Right atrium auricular region (tissue), 2 donors: ENCODE data around the gene HID1. TPM values are rescaled to one million over a fixed set of nuclear protein-coding genes. Genes with fewer than 3 reads are reported as not detected.

Experiments used
- DNase-seq: peaks from one replicate; pipeline ENCODE4 v3.0.0-alpha.2; 2019; ENCODE audit warnings: low spot score
- H3K27ac ChIP-seq, 2 donors: fragments of 200-600 bp; sonication (generic); 1 replicate in 1 of 2; 2 replicates in 1 of 2; pipeline ENCODE4 v1.5.1; 2016 to 2019
- H3K27me3 ChIP-seq, 2 donors: fragments of 200-600 bp; sonication (generic); one replicate each; pipeline versions ENCODE4 v1.5.1 to v1.6.0; 2017 to 2019
- H3K36me3 ChIP-seq: fragments of 200-600 bp; sonication (generic); one replicate; pipeline ENCODE4 v1.5.1; 2016
- H3K4me1 ChIP-seq, 2 donors: fragments of 200-600 bp; sonication (generic); one replicate each; pipeline versions ENCODE4 v1.5.1 to v1.6.0; 2017 to 2019
- H3K4me3 ChIP-seq, 2 donors: fragments of 200-600 bp; sonication (generic); 1 replicate in 1 of 2; 2 replicates in 1 of 2; pipeline ENCODE4 v1.5.1; 2017 to 2019; ENCODE audit warnings: mild to moderate bottlenecking in 1 of 2, moderate library complexity in 1 of 2
- H3K9me3 ChIP-seq, 2 donors: fragments of 200-600 bp; sonication (generic); one replicate each; pipeline ENCODE4 v1.5.1; 2019
- CTCF ChIP-seq, 2 donors: fragments of 200-600 bp; sonication (generic); IDR thresholded peaks; one replicate each; pipeline ENCODE4 v1.5.1; 2019; ENCODE audit warnings: antibody characterized with exemption in 2 of 2
- total RNA-seq, 2 donors: library from RNA; depleted of rRNA; stranded (reverse); fragments of >200 nt; gene quantifications; one replicate each; pipeline ENCODE4 v1.1.0, GENCODE V29; 2016

Gene HID1
- total RNA-seq, 2 donors from 2014 or later: 10.6 to 11.7 TPM

- H3K4me1 ChIP-seq: peaks cover 0 to 2% of the 10 kb centered on the region in 2 donors
- peaks cover 6 to 8% of the 10 kb centered on the region in 2 donors for H3K27me3 ChIP-seq
- no peaks in the 10 kb centered on the region for H3K36me3 ChIP-seq
- no peak overlapping the region for H3K27ac ChIP-seq
- no peak for DNase-seq
- H3K4me3 ChIP-seq: no peak overlapping the region
- no peak for TF ChIP-seq CTCF (IDR thresholded peaks at IDR 0.05)
- H3K9me3 ChIP-seq: no peaks in the 10 kb centered on the region
Observed at GRCh38 chr17:74930535-74931036, 42.0 kb downstream of the HID1 start.

GRCh38 chr17:74928786-74929185 is 43.8 kb downstream of the HID1 start:
- H3K4me3 ChIP-seq: no peak overlapping the region
- H3K36me3 ChIP-seq: no peaks in the 10 kb centered on the region
- H3K27ac ChIP-seq: no peak overlapping the region
- H3K4me1 ChIP-seq: peaks cover 0 to 11% of the 10 kb centered on the region in 2 donors
- no peak for DNase-seq
- no peak for TF ChIP-seq CTCF (IDR thresholded peaks at IDR 0.05)
- no peaks in the 10 kb centered on the region for H3K9me3 ChIP-seq
- peaks cover 0 to 16% of the 10 kb centered on the region in 2 donors for H3K27me3 ChIP-seq

- Histone ChIP-seq H3K9me3 (no peaks in the 10 kb centered on the region), H3K4me1 (peaks cover 0 to 39% of the 10 kb centered on the region in 2 donors), H3K27me3 (peaks cover 0 to 22% of the 10 kb centered on the region in 2 donors), H3K36me3 (no peaks in the 10 kb centered on the region), H3K27ac (no peak overlapping the region), H3K4me3 (no peak overlapping the region)
- TF ChIP-seq CTCF (IDR thresholded peaks at IDR 0.05): no peak
- no peak for DNase-seq
Observed at GRCh38 chr17:74925242-74925641, 47.3 kb downstream of the HID1 start.

DNA sequence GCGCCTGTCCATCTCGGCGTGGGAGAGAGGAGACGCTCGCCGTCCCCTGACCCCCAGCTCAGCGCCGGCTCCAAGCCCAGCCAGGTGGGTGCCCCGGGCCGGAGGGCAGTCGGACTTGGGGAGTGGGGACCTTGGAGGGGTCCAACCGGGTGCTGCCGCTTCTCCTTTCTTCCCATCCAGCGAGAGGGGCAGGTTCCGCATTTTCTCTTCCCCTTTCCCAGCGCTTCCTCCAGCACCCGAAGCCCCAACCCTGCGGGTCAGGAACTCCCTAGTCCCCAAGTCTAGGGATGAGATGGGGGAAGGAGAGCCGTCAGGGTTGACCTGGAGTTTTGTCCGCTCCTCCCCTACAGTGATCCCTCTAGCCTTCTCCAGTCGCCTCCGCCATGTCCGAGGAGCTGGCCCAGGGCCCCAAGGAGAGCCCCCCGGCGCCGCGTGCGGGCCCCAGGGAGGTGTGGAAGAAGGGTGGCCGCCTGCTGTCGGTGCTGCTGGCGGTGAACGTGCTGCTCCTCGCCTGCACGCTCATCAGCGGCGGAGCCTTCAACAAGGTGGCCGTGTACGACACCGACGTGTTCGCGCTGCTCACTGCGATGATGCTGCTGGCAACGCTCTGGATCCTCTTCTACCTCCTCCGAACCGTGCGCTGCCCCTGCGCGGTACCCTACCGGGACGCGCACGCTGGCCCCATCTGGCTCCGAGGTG is 48.2 kb downstream of the HID1 start, which contains the start of gene OTOP2:
OTOP2 (plus strand) TSS at position 24 of the 699 bp plus-strand sequence; CDS start at position 384, 360 bp downstream.
- no peak for DNase-seq
- H3K36me3 ChIP-seq: no peaks in the 10 kb centered on the region
- H3K27me3 ChIP-seq: peaks cover 0 to 22% of the 10 kb centered on the region in 2 donors
- H3K4me1 ChIP-seq: peaks cover 0 to 39% of the 10 kb centered on the region in 2 donors
- no peaks in the 10 kb centered on the region for H3K9me3 ChIP-seq
- H3K27ac ChIP-seq: no peak within 1 kb of the TSS
- no peak for TF ChIP-seq CTCF (IDR thresholded peaks at IDR 0.05)
- peak within 1 kb of the TSS; percentile 7 to 42 for H3K4me3 ChIP-seq

DNA sequence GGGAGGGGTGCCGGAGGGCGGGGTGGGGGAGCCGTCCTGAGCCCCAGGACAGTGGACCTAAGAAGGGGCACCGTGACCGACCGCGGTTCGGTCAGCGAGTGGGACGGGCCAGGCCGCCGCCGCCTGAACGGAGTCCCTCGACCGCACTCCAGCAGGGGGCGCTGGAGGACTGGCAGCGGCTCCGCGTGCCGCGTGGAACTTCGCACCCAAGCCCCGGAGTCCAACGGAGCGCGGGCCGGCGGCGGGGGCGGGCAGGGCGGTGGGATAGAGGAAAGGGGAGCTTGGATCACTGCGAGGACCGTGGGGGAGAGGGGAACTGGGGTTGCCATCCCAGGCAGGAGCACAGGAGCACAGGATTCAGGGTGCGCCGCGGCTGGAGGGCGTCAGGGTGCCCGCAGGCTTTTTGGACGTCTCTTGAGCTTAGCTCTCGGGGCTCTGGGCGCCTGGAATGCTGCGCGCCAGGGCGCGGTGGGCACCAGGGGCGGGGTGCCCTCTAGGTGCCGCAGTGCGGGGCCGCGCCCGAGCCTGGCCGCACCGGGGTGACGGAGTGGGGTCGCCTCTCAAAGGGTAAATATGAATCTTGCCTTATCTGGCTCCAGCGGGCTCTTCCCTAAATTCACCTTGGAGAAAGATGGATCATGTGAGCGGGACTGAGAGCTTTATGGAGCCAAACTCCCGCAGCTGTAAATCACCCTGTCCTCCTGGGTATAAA is 48.9 kb downstream of the HID1 start:
- Histone ChIP-seq H3K4me1 (peaks cover 0 to 39% of the 10 kb centered on the region in 2 donors), H3K36me3 (no peaks in the 10 kb centered on the region), H3K9me3 (no peaks in the 10 kb centered on the region), H3K27me3 (peaks cover 0 to 22% of the 10 kb centered on the region in 2 donors), H3K4me3 (peak overlapping the region; percentile 7 to 42), H3K27ac (no peak overlapping the region)
- DNase-seq: peak; percentile 61
- peak; percentile 74 to 90 for TF ChIP-seq CTCF (IDR thresholded peaks at IDR 0.05)
